HUES48 (cell line): Measurements from ENCODE around the gene TTC3.

Experiments used
- H3K27ac ChIP-seq: one replicate; pipeline ENCODE4 v1.7.0; 2013; ENCODE audit warnings: low read depth, low read length, inconsistent platforms
- H3K27me3 ChIP-seq: 2 replicates; pipeline ENCODE4 v1.6.1; 2013; ENCODE audit warnings: mild to moderate bottlenecking, low read length; ENCODE audit not compliant: control insufficient read depth, insufficient read depth
- H3K36me3 ChIP-seq: 2 replicates; pipeline ENCODE4 v1.6.1; 2013; ENCODE audit warnings: low read length; ENCODE audit not compliant: control insufficient read depth, insufficient read depth
- H3K4me1 ChIP-seq: 2 replicates; pipeline ENCODE4 v1.6.1; 2013; ENCODE audit warnings: mild to moderate bottlenecking, low read length; ENCODE audit not compliant: control insufficient read depth, insufficient read depth
- H3K4me3 ChIP-seq: 2 replicates; pipeline ENCODE4 v1.5.1; 2013; ENCODE audit warnings: mild to moderate bottlenecking, low read depth, low read length
- H3K9ac ChIP-seq: 2 replicates; pipeline ENCODE4 v1.6.1; 2013; ENCODE audit warnings: mild to moderate bottlenecking, low read depth, low read length, moderate library complexity
- H3K9me3 ChIP-seq: 2 replicates; pipeline ENCODE4 v1.6.1; 2013; ENCODE audit warnings: low read length; ENCODE audit not compliant: control insufficient read depth, insufficient read depth

Gene TTC3

DNA sequence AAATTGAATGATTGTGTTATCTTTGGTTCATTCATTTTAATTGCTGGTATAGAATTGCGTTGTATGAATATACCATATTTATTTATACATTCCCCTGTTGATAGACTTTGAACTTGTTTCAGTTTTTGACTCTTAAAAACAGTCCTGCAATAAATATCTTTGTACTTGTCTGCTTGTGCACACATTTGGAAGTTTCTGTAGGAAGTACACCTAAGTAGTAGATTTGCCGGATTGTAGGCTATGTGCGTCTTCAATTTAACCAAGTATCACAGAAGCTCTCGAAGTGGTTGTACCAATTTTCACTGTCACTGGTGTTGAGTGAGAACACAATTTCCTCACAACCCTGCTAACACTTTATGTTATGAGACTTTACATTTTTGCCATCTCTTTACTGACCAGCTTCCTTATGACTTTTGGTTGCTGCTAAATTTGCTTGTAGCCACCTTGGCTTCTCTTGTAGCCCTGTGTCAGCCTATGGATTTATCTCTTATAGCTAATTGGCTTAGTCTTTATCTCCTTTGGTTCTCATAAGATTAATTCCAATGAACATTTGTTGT, 2.2 kb downstream of the TTC3 start:
- peaks cover 21% of the 10 kb centered on the region for H3K4me1 ChIP-seq
- no peaks in the 10 kb centered on the region for H3K9me3 ChIP-seq
- H3K36me3 ChIP-seq = no peaks in the 10 kb centered on the region
- no peak overlapping the region for H3K4me3 ChIP-seq
- peaks cover 41% of the 10 kb centered on the region for H3K27me3 ChIP-seq
- H3K27ac ChIP-seq = no peak overlapping the region
- no peak overlapping the region for H3K9ac ChIP-seq

DNA sequence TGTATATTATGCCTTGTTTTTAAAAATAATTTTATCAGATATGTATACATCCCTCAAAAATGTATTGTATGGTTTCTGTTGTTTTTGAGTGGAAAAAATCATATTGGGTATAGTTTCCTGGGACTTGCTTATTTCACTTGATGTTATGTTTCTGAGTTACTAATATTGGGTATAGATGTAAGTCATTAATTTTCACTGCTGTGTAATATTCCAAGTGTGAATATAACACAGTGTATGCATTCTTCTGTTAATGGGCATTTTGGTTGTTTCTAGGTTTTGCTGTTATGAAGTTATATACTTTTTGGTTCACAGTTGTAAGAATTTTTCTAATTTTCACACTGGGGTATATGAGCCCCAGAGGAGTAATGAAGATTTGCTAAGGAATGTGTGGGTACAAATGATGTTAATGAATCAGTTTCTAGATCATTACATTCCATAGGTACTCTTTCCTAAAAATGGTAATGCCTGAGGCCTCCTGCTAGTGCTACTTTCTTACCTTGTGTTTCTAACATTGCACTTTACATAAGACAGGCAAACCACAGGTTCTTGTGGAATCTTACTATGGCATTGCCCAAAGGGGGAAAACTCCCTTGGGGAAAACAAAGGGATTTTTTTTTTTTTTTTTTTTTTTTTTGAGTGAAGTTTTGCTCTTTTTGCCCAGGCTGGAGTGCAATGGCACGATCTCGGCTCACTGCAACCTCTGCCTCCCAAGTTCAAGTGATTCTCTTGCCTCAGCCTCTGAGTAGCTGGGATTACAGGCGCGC, 3.2 kb downstream of the TTC3 start:
- Histone ChIP-seq H3K27ac (no peak overlapping the region), H3K4me1 (peaks cover 19% of the 10 kb centered on the region), H3K9ac (no peak overlapping the region), H3K9me3 (no peaks in the 10 kb centered on the region), H3K36me3 (no peaks in the 10 kb centered on the region), H3K27me3 (peaks cover 41% of the 10 kb centered on the region), H3K4me3 (no peak overlapping the region)

DNA sequence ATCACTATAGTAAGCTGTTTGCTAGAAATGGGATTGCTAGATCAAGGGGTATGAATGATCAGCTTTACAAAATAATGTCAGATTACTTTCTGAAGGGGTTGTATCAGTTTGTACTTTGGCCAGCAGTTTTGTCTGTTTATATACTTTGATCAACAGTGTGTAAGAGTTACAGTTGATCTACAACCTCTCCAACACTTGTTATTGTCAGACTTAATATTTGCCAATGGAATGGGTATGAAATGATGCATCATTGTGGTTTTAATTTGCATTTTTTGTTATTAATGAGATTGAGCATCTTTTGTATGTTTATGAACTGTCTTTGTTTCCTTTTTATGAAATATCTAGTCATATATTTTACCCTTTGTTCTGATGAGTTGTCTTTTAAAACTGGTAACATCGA, 4.3 kb downstream of the TTC3 start:
- H3K27ac ChIP-seq = no peak overlapping the region
- no peaks in the 10 kb centered on the region for H3K36me3 ChIP-seq
- H3K9ac ChIP-seq = no peak overlapping the region
- H3K9me3 ChIP-seq = no peaks in the 10 kb centered on the region
- 0 out of 2 replicates have a peak, but pooled peaks cover 8% of the 10 kb centered on the region for H3K4me1 ChIP-seq
- no peak overlapping the region for H3K4me3 ChIP-seq
- H3K27me3 ChIP-seq = peaks cover 30% of the 10 kb centered on the region

DNA sequence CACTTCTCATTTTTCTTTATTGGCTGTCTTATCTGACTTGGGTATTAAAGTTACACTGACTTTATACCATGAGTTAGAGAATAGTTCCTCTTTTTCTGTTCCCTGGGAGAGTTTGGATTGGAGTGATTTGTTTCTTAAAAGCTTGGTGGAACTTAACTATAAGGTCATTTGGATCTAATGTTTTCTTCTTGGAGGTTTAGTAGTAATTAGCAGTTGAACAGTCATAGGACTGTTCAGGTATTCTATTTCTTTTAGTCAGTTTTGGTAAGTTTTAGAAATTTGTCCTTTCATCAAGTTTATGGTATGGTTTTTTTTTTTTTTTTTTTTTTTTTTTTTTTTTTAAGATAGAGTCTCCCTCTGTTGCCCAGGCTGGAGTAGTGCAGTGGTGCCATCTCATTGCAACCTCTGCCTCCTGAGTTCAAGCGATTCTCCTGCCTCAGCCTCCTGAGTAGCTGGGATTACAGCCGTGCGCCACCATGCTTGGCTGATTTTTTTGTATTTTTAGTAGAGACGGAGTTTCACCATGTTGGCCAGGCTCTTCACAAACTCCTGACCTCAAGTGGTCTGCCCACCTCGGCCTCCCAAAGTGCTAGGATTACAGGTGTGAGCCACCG, 6.3 kb downstream of the TTC3 start:
- H3K27me3 ChIP-seq = peaks cover 19% of the 10 kb centered on the region
- H3K4me1 ChIP-seq = 0 out of 2 replicates have a peak, but pooled peaks cover 3% of the 10 kb centered on the region

GRCh38 chr21:37082375-37082774, 9.3 kb downstream of the TTC3 start:
- H3K27me3 ChIP-seq = no peaks in the 10 kb centered on the region
- H3K9ac ChIP-seq = no peak overlapping the region
- no peaks in the 10 kb centered on the region for H3K4me1 ChIP-seq
- no peaks in the 10 kb centered on the region for H3K36me3 ChIP-seq
- H3K27ac ChIP-seq = no peak overlapping the region
- no peaks in the 10 kb centered on the region for H3K9me3 ChIP-seq
- H3K4me3 ChIP-seq = no peak overlapping the region

More for the DNA sequence above, 6.3 kb downstream of the TTC3 start:
- Histone ChIP-seq H3K4me3 (no peak overlapping the region), H3K9ac (no peak overlapping the region), H3K27ac (no peak overlapping the region), H3K9me3 (no peaks in the 10 kb centered on the region), H3K36me3 (no peaks in the 10 kb centered on the region)

GRCh38 chr21:37082856-37083528, 9.9 kb downstream of the TTC3 start:
- H3K9me3 ChIP-seq = no peaks in the 10 kb centered on the region
- no peak overlapping the region for H3K27ac ChIP-seq
- no peaks in the 10 kb centered on the region for H3K27me3 ChIP-seq
- H3K4me1 ChIP-seq = no peaks in the 10 kb centered on the region
- H3K4me3 ChIP-seq = no peak overlapping the region
- H3K9ac ChIP-seq = no peak overlapping the region
- no peaks in the 10 kb centered on the region for H3K36me3 ChIP-seq

DNA sequence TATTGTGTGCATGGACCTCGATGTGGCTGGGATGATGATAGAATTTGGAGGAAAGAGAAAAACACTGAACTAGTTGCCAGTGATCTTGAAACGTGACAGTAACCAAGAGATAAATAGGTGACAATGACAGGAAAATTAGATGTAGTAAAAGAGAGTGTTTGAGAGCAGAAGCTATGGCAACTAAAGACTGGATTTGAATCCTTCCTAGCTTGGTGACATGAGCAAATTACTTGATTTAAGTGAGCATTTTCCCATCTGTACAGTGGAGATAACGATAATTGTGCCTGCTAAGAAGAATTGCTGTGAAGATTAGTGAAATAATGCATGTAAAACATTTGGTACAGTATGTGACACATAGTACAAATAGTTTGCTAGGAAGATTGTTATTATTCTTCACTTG, 12.7 kb downstream of the TTC3 start:
- no peak overlapping the region for H3K27ac ChIP-seq

GRCh38 chr21:37087188-37087587, 14.1 kb downstream of the TTC3 start:
- Histone ChIP-seq H3K9me3 (no peaks in the 10 kb centered on the region), H3K27ac (no peak overlapping the region), H3K4me3 (no peak overlapping the region), H3K36me3 (no peaks in the 10 kb centered on the region), H3K4me1 (no peaks in the 10 kb centered on the region), H3K27me3 (no peaks in the 10 kb centered on the region), H3K9ac (no peak overlapping the region; the same call in 1 of the 2 replicates)

More for the DNA sequence above, 12.7 kb downstream of the TTC3 start:
- no peak overlapping the region for H3K9ac ChIP-seq
- H3K36me3 ChIP-seq = no peaks in the 10 kb centered on the region
- no peaks in the 10 kb centered on the region for H3K9me3 ChIP-seq
- no peaks in the 10 kb centered on the region for H3K4me1 ChIP-seq
- no peak overlapping the region for H3K4me3 ChIP-seq
- no peaks in the 10 kb centered on the region for H3K27me3 ChIP-seq

DNA sequence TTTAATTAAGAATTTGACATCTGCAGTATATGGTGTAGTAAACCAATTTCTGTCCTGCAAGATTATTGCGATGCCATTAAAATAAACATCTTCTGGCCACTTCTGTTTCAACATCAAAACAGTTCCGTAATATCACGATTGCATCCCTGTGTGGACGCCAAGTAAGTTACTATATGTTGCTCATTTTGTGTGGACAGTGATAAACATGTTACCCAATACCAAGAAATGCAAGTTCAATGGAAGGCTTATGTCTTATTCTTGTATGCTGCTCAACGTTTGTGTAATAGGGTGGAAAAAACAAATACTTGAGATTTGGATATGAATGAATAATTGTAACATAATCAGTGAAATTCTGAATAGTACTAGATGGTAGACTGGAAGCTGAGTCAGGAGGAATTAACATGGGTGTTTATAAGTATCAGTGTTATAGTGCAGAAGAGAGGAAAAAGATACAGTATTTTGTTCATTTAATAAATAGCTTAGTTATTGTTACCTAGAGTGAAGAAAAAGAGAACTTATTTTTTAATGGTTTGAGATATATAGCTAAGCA, 15.2 kb downstream of the TTC3 start:
- H3K27me3 ChIP-seq = no peaks in the 10 kb centered on the region
- H3K9ac ChIP-seq = no peak overlapping the region
- no peaks in the 10 kb centered on the region for H3K4me1 ChIP-seq
- no peak overlapping the region for H3K4me3 ChIP-seq
- H3K36me3 ChIP-seq = no peaks in the 10 kb centered on the region
- no peak overlapping the region for H3K27ac ChIP-seq
- no peaks in the 10 kb centered on the region for H3K9me3 ChIP-seq

- no peak overlapping the region for H3K4me3 ChIP-seq
- no peaks in the 10 kb centered on the region for H3K27me3 ChIP-seq
- no peaks in the 10 kb centered on the region for H3K36me3 ChIP-seq
- no peak overlapping the region for H3K9ac ChIP-seq
- H3K9me3 ChIP-seq = no peaks in the 10 kb centered on the region
- no peaks in the 10 kb centered on the region for H3K4me1 ChIP-seq
- H3K27ac ChIP-seq = no peak overlapping the region
Observed at GRCh38 chr21:37093977-37094376, 20.9 kb downstream of the TTC3 start.
